Measurements from ENCODE around the gene REXO1. TPM values are rescaled to one million over a fixed set of nuclear protein-coding genes. Genes with fewer than 3 reads are reported as not detected.

REXO1 gene
- polyA plus RNA-seq, 3 donors = 2.8 to 60.8 (median 3.0) TPM

DNA sequence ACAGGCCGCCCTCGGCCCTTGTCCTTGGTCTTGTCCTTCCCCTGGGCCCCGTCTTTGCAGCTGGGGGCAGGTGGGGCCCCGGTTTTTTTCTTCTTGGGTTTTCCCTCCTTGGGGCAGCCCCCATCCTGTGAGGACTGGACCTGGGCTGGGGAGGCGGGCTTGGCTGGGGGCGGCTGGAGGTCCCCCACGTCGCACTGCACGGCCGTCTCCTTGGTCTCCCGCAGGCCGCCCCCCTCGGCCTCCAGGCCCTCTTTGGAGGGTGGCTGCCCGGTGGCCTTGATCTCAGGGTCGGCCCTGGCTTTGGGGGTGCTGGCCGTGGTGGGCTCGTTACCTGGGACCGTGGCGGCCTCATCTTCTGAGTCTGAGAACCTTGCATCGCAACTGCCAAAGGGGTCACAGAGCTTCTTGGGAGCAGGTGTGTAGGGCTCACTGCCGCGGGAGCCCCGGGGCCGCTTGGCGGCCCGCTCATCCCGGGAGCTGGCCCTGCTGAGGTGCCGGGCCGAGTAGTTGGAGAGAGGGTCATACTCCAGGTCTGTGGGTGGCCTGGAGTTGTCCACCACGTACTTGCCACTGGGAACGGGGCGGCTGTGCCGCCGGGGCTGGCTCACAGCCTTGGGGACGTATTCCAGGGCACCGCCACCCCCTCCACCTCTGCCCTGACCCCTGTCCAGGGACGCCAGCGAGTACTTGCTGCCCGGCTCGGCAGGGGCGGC, 20.6 kb downstream of the REXO1 start:
- Histone ChIP-seq H3K4me2 (replicated peaks; ENCODE audit: extremely low read depth, low read length, poor library complexity, severe bottlenecking) (no peak overlapping the region), H2AFZ (ENCODE audit: insufficient read depth, low read depth, low read length, poor library complexity, severe bottlenecking) (no peak overlapping the region), H3K36me3 (replicated peaks in 1 of 2; ENCODE audit: control insufficient read depth in 1 of 2, insufficient read depth in 2 of 2, low read length in 2 of 2) (peaks cover 53 to 82% of the 10 kb centered on the region in 2 donors), H3K9ac (ENCODE audit: insufficient read depth, low read length, poor library complexity, severe bottlenecking) (no peak overlapping the region), H3K27ac (ENCODE audit: low read depth in 1 of 2, low read length in 2 of 2) (no peak overlapping the region), H3K9me3 (replicated peaks in 1 of 2; ENCODE audit: control insufficient read depth in 1 of 2, insufficient read depth in 1 of 2, low read length in 2 of 2) (no peaks in the 10 kb centered on the region), H3K4me3 (replicated peaks in 1 of 3; ENCODE audit: low read depth in 2 of 3, low read length in 3 of 3) (no peak overlapping the region), H3K27me3 (ENCODE audit: control insufficient read depth in 2 of 2, insufficient read depth in 2 of 2, low read length in 2 of 2) (no peaks in the 10 kb centered on the region), H3K79me2 (ENCODE audit: insufficient read depth, low read length) (peaks cover 30% of the 10 kb centered on the region), H3K4me1 (ENCODE audit: control insufficient read depth in 1 of 2, insufficient read depth in 2 of 2, low read length in 2 of 2) (no peaks in the 10 kb centered on the region), H4K20me1 (ENCODE audit: insufficient read depth, low read length) (peaks cover 93% of the 10 kb centered on the region)
- intact Hi-C loops (cut with micrococcal nuclease) = loop anchor here in 1 of 2 donors (5.0 kb wide), 1 partner anchor 40 kb away; no protein-coding TSS in a partner anchor
- H3K9me3 Mint-ChIP-seq = no peaks in the 10 kb centered on the region
- DNase-seq = no peak
- no peak overlapping the region for H3K4me3 Mint-ChIP-seq
- H3K27ac Mint-ChIP-seq = no peak overlapping the region
- no peaks in the 10 kb centered on the region for H3K4me1 Mint-ChIP-seq
- peaks cover 22 to 62% of the 10 kb centered on the region in 2 donors for H3K36me3 Mint-ChIP-seq
- peaks cover 0 to 2% (median under 1%) of the 10 kb centered on the region in 3 donors for H3K27me3 Mint-ChIP-seq (ENCODE audit: low read depth in 3 of 3)
- WGBS (ENCODE audit: insufficient coverage) = 91% methylated on average over 35 of the region's 41 CpGs
- TF ChIP-seq, protein P1, sequence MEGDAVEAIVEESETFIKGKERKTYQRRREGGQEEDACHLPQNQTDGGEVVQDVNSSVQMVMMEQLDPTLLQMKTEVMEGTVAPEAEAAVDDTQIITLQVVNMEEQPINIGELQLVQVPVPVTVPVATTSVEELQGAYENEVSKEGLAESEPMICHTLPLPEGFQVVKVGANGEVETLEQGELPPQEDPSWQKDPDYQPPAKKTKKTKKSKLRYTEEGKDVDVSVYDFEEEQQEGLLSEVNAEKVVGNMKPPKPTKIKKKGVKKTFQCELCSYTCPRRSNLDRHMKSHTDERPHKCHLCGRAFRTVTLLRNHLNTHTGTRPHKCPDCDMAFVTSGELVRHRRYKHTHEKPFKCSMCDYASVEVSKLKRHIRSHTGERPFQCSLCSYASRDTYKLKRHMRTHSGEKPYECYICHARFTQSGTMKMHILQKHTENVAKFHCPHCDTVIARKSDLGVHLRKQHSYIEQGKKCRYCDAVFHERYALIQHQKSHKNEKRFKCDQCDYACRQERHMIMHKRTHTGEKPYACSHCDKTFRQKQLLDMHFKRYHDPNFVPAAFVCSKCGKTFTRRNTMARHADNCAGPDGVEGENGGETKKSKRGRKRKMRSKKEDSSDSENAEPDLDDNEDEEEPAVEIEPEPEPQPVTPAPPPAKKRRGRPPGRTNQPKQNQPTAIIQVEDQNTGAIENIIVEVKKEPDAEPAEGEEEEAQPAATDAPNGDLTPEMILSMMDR (IDR thresholded peaks at IDR 0.05) = no peak

DNA sequence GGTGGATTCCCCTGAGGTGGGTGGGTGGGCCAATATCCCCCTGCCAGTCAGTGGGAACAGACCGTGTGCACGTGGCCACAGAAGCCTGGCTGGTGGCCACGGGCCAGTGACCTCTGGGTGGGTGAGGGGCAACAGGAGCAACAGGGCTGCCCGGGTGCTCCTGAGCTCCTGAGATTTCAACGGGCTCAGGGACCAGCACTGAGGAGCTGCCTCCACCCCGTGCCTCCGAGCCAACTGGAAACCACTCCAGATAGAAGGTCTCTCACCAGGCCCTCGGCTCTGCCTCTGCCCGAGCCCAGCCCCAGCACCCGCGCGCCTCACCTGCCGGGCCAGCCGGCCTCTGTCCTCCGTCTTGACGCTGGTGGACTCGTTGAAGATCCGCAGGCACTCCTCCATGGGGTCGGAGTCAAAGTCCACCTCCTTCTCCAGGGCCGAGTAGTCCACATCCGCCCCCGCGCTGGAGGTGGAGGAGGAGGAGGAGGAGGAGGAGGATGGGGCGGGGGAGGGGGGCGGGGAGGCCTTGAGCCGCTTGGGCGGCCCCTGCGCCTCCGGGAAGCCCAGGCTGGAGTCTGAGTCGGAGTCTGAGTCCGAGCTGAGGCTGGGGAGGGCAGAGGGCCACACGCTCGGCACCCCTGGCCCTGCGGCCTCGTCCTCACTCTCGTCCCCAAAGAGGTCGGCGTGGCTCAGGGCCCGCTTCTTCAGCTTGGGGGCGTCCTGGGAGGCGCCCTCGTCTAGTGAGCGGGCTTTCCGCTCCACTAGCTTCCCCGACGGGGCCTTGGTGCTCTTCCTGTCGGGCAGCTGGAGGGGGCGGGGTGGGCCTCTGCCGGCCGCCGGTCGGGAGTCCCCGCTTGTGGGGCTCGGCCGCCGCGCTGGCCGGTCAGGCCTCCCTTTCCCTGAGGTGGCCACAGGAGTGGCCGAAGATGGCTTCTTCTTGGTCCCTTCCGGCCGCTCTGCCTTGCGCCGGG, 21.4 kb downstream of the REXO1 start:
- WGBS (ENCODE audit: insufficient coverage) = 86% methylated on average over 50 of the region's 63 CpGs
- no peak overlapping the region for H3K9ac ChIP-seq (ENCODE audit: insufficient read depth, low read length, poor library complexity, severe bottlenecking)

More for the DNA sequence above, 21.4 kb downstream of the REXO1 start:
- no peak overlapping the region for H3K27ac Mint-ChIP-seq
- peaks cover 30 to 63% of the 10 kb centered on the region in 2 donors for H3K36me3 Mint-ChIP-seq
- Histone ChIP-seq H4K20me1 (ENCODE audit: insufficient read depth, low read length) (peaks cover 93% of the 10 kb centered on the region), H3K4me3 (replicated peaks in 1 of 3; ENCODE audit: low read depth in 2 of 3, low read length in 3 of 3) (no peak overlapping the region), H3K36me3 (replicated peaks in 1 of 2; ENCODE audit: control insufficient read depth in 1 of 2, insufficient read depth in 2 of 2, low read length in 2 of 2) (peaks cover 57 to 84% of the 10 kb centered on the region in 2 donors), H3K27ac (ENCODE audit: low read depth in 1 of 2, low read length in 2 of 2) (no peak overlapping the region), H3K4me1 (ENCODE audit: control insufficient read depth in 1 of 2, insufficient read depth in 2 of 2, low read length in 2 of 2) (no peaks in the 10 kb centered on the region), H3K9me3 (replicated peaks in 1 of 2; ENCODE audit: control insufficient read depth in 1 of 2, insufficient read depth in 1 of 2, low read length in 2 of 2) (no peaks in the 10 kb centered on the region), H3K27me3 (ENCODE audit: control insufficient read depth in 2 of 2, insufficient read depth in 2 of 2, low read length in 2 of 2) (no peaks in the 10 kb centered on the region), H3K4me2 (replicated peaks; ENCODE audit: extremely low read depth, low read length, poor library complexity, severe bottlenecking) (no peak overlapping the region), H2AFZ (ENCODE audit: insufficient read depth, low read depth, low read length, poor library complexity, severe bottlenecking) (no peak overlapping the region), H3K79me2 (ENCODE audit: insufficient read depth, low read length) (peaks cover 26% of the 10 kb centered on the region)
- H3K4me1 Mint-ChIP-seq = no peaks in the 10 kb centered on the region
- intact Hi-C loops (cut with micrococcal nuclease) = loop anchor here in 1 of 2 donors (5.0 kb wide), 1 partner anchor 40 kb away; no protein-coding TSS in a partner anchor
- no peaks in the 10 kb centered on the region for H3K9me3 Mint-ChIP-seq
- no peak for DNase-seq
- peaks cover 0 to 2% (median 1%) of the 10 kb centered on the region in 3 donors for H3K27me3 Mint-ChIP-seq (ENCODE audit: low read depth in 3 of 3)
- TF ChIP-seq, protein P1 (IDR thresholded peaks at IDR 0.05) = no peak
- no peak overlapping the region for H3K4me3 Mint-ChIP-seq

Measured in CD14-positive monocyte (primary cell).